Transverse colon (tissue), 4 donors: ENCODE data around the gene SLC17A9. TPM values are rescaled to one million over a fixed set of nuclear protein-coding genes. Genes with fewer than 3 reads are reported as not detected.

ENCODE experiments used
- DNase-seq: peaks from one replicate; pipeline ENCODE4 v3.0.0-alpha.2; 2019
- H3K27ac ChIP-seq, 4 donors: fragments of 200-600 bp; sonication (generic); 2 replicates each; pipeline ENCODE4 v1.5.1; 2016 to 2018; ENCODE audit warnings: inconsistent platforms in 4 of 4
- H3K27me3 ChIP-seq: fragments of 200-600 bp; sonication (generic); 2 replicates; pipeline ENCODE4 v1.5.1; 2017; ENCODE audit warnings: inconsistent platforms
- H3K36me3 ChIP-seq, 4 donors: fragments of 200-600 bp; sonication (generic); 2 replicates each; pipeline ENCODE4 v1.5.1; 2017 to 2019; ENCODE audit warnings: inconsistent platforms in 4 of 4
- H3K4me1 ChIP-seq, 4 donors: fragments of 200-600 bp; sonication (generic); 2 replicates each; pipeline ENCODE4 v1.5.1; 2017 to 2020; ENCODE audit warnings: inconsistent platforms in 4 of 4
- H3K4me3 ChIP-seq, 4 donors: fragments of 200-600 bp; sonication (generic); 1 replicate in 1 of 4; 2 replicates in 3 of 4; pipeline versions ENCODE4 v1.5.1 to v1.6.1; 2017 to 2019; ENCODE audit warnings: inconsistent platforms in 4 of 4
- H3K9me3 ChIP-seq, 2 donors: fragments of 200-600 bp; sonication (generic); 2 replicates each; pipeline ENCODE4 v1.5.1; 2017 to 2019; ENCODE audit warnings: inconsistent platforms in 2 of 2
- EP300 ChIP-seq: sonication (generic); formaldehyde crosslinking; IDR thresholded peaks from one replicate; pipeline ENCODE4 v1.6.1; 2017; ENCODE audit warnings: antibody characterized with exemption, low read depth
- POLR2A ChIP-seq: fragments of 450-650 bp; IDR thresholded peaks from one replicate; pipeline ENCODE4 v1.6.1; 2016; ENCODE audit warnings: antibody characterized with exemption, mild to moderate bottlenecking, moderate library complexity
- POLR2AphosphoS5 ChIP-seq, 3 donors: sonication (generic); formaldehyde crosslinking; IDR thresholded peaks; one replicate each; pipeline ENCODE4 v1.6.1; 2016; ENCODE audit warnings: antibody characterized with exemption in 3 of 3
- WGBS, 2 donors: methylation state at CpG; one replicate each; pipeline ENCODE4 v1.1.5; 2018; ENCODE audit warnings: low coverage in 1 of 2; 5-methylcytosine and 5-hydroxymethylcytosine counted together
- in situ Hi-C, 4 donors: fragments of 200-750 bp; cut with MboI; loops; one replicate each; pipeline versions ENCODE4 v1.15.0 to v1.15.1; 2017; ENCODE audit warnings: low sequenced_read_pairs in 3 of 4, low pct_ligation_motif_present in 1 of 4, low pct_unique_long_range_greater_than_20kb in 1 of 4
- intact Hi-C: fragments of 100-400 bp; cut with DNase I; formaldehyde crosslinking; loops from one replicate; pipeline ENCODE4 v1.15.1; 2023; ENCODE audit warnings: low total_unique reads
- total RNA-seq, 4 donors: library from RNA; depleted of rRNA; stranded (reverse); fragments of >200 nt; gene quantifications; one replicate each; pipeline ENCODE4 v1.1.0, GENCODE V29; 2016
- TF ChIP-seq, protein P1 (sequence below), 5 experiments: fragments of 200-600 bp in 3 of 5; fragments of 450-650 bp in 2 of 5; sonication (generic) in 3 of 5; IDR thresholded peaks; 1 replicate in 2 of 5; 2 replicates in 3 of 5; pipeline ENCODE4 v1.5.1; 2016 to 2017; ENCODE audit warnings: antibody characterized with exemption in 5 of 5, inconsistent platforms in 3 of 5, mild to moderate bottlenecking in 2 of 5, moderate library complexity in 1 of 5

Gene SLC17A9
- total RNA-seq, 4 donors from 2014 or later = 2.8 to 32.9 (median 4.6) TPM

DNA sequence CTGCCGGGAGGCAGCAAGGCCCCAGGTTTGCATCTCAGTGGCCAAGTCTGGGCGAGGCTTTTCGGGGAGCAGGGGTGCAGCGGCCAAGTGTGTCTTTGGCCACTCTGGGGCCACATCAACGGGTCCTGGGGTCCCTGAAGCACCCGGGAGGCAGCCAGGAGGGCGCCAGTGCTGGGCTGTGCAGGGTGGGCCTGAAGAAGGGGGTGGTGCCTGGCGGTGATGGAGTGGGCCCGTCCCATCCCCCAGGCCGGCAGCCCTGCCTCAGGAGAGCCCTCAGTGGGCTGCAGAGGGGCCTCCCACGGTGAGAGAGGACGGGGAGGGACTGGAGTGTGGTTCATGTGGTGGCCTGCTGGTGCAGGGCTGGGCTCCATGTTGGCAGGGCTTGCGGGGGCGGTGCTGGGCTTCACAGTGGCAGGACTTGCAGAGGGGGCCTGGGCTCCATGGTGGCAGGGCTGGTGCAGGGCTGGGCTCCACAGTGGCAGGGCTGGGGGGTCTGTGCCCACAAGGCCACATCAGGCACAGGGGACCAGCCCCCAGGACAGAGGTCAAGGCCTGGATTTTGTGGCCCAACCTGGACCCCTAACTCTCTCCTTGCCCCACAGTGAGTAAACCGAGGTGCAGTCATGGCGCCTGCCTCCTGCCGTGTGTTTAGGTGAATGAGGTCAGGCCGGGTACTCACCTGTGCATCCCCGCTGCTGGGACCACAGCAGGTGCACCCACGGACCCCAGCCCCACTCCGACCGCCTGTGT is 64.7 kb downstream of the SLC17A9 start:
- TF ChIP-seq, protein P1, sequence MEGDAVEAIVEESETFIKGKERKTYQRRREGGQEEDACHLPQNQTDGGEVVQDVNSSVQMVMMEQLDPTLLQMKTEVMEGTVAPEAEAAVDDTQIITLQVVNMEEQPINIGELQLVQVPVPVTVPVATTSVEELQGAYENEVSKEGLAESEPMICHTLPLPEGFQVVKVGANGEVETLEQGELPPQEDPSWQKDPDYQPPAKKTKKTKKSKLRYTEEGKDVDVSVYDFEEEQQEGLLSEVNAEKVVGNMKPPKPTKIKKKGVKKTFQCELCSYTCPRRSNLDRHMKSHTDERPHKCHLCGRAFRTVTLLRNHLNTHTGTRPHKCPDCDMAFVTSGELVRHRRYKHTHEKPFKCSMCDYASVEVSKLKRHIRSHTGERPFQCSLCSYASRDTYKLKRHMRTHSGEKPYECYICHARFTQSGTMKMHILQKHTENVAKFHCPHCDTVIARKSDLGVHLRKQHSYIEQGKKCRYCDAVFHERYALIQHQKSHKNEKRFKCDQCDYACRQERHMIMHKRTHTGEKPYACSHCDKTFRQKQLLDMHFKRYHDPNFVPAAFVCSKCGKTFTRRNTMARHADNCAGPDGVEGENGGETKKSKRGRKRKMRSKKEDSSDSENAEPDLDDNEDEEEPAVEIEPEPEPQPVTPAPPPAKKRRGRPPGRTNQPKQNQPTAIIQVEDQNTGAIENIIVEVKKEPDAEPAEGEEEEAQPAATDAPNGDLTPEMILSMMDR (IDR thresholded peaks at IDR 0.05) = no peak
- TF ChIP-seq POLR2AphosphoS5 (IDR thresholded peaks at IDR 0.05) = no peak
- no peak for TF ChIP-seq POLR2A
- TF ChIP-seq EP300 = no peak
- Histone ChIP-seq H3K27me3 (peaks cover 97% of the 10 kb centered on the region), H3K9me3 (peaks cover 0 to 4% of the 10 kb centered on the region in 2 donors), H3K36me3 (no peaks in the 10 kb centered on the region), H3K27ac (no peak overlapping the region), H3K4me3 (no peak overlapping the region), H3K4me1 (no peaks in the 10 kb centered on the region)
- 70% methylated on average over 19 of the region's 22 CpGs; no CpG with 5 or more reads in 1 of the 2 donors for WGBS, 2 donors
- DNase-seq = no peak
- in situ Hi-C loops = loop anchor here in 2 of 4 donors (25.0 kb wide), 1 partner anchor 130 kb away; no protein-coding TSS in a partner anchor
- intact Hi-C loops = no loop called here

DNA sequence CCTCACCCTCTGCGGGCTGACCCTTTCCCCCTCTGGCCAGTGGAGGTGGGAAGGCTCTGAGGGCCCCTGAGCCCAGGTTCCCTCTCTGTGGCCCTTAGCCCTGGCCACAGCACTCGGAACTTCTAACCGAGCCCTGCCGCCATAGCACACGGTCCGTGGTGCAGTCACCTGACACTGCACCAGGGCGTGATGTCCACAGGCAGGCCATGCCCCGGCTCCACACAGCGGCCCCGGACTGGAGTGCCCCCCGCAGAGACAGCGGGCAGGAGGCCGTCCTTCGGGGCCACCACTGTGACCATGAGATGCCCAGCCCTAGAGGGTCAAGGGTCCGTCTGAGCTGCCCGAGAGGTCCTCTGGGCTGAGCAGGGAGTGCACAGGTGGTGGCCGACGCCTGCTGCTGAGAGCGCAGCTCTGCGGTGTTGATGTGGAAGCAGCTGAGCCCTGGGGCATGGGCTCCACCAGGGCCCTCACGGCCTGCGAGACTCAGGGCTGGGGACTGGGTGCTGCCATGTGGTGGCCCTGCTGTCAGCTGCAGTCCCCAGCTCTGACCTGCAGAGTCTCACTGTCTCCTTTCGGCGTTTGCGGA is 65.4 kb downstream of the SLC17A9 start:
- no peak for TF ChIP-seq EP300
- no peak for TF ChIP-seq POLR2A
- TF ChIP-seq, protein P1 (IDR thresholded peaks at IDR 0.05) = no peak
- no peak for TF ChIP-seq POLR2AphosphoS5 (IDR thresholded peaks at IDR 0.05)
- Histone ChIP-seq H3K4me3 (no peak overlapping the region), H3K36me3 (no peaks in the 10 kb centered on the region), H3K4me1 (no peaks in the 10 kb centered on the region), H3K27me3 (peaks cover 97% of the 10 kb centered on the region), H3K27ac (no peak overlapping the region), H3K9me3 (peaks cover 0 to 4% of the 10 kb centered on the region in 2 donors)
- in situ Hi-C loops (loop anchor here in 2 of 4 donors (25.0 kb wide), 1 partner anchor 131 kb away; no protein-coding TSS in a partner anchor), intact Hi-C loops (no loop called here)
- 83 to 100% methylated on average over 1 to 16 of the region's 25 CpGs for WGBS, 2 donors
- no peak for DNase-seq

Other genes with a start within 250 kb of the SLC17A9 start
- gene NTSR1, start 243.9 kb upstream of the SLC17A9 start, total RNA-seq = 10 to 100 TPM in 1 of 4 donors, 1 to 10 TPM in 3; 1.5 to 23.9 (median 4.7) TPM
- gene MRGBP, start 156.2 kb upstream of the SLC17A9 start, total RNA-seq = 10 to 100 TPM; 10.8 to 13.0 (median 11.9) TPM
- 100 to 1,000 TPM in 1 of 4 donors, 10 to 100 TPM in 3; 55.2 to 137 (median 71.1) TPM for gene OGFR, start 147.9 kb upstream of the SLC17A9 start, total RNA-seq
- 100 to 1,000 TPM in 1 of 4 donors, 10 to 100 TPM in 1, 1 to 10 TPM in 2; 6.0 to 223 (median 8.0) TPM for gene COL9A3, start 135.7 kb upstream of the SLC17A9 start, total RNA-seq
- gene TCFL5, start 90.9 kb upstream of the SLC17A9 start, total RNA-seq = 10 to 100 TPM in 1 of 4 donors, 1 to 10 TPM in 3; 5.2 to 19.9 (median 5.9) TPM
- 100 to 1,000 TPM in 1 of 4 donors, 10 to 100 TPM in 3; 68.3 to 135 (median 88.0) TPM for gene DIDO1, start 26.2 kb upstream of the SLC17A9 start, total RNA-seq
- 10 to 100 TPM; 29.5 to 34.1 (median 31.7) TPM for gene GID8, start 14.6 kb upstream of the SLC17A9 start, total RNA-seq
- not detected for gene BHLHE23, start 54.3 kb downstream of the SLC17A9 start, total RNA-seq